WTC11 (cell line): ENCODE measurements around the gene RDH12.

Experiments
- CREM ChIP-seq: sonication (generic); formaldehyde crosslinking; IDR thresholded peaks from 2 replicates; pipeline ENCODE4 v1.8.1; 2022; ENCODE audit warnings: mild to moderate bottlenecking, missing genetic modification reagents, moderate library complexity
- JUN ChIP-seq: sonication (generic); formaldehyde crosslinking; IDR thresholded peaks from 2 replicates; pipeline ENCODE4 v1.8.0; 2023; ENCODE audit warnings: mild to moderate bottlenecking, missing genetic modification reagents
- NFE2L1 ChIP-seq: sonication (generic); formaldehyde crosslinking; IDR thresholded peaks from 2 replicates; pipeline ENCODE4 v1.8.1; 2023; ENCODE audit warnings: missing genetic modification reagents
- NR3C1 ChIP-seq: sonication (generic); formaldehyde crosslinking; conservative IDR thresholded peaks from 2 replicates; pipeline ENCODE4 v1.8.1; 2023; ENCODE audit warnings: low read depth, mild to moderate bottlenecking, missing genetic modification reagents
- TCF7 ChIP-seq: sonication (generic); formaldehyde crosslinking; IDR thresholded peaks from 2 replicates; pipeline ENCODE4 v1.8.0; 2022; ENCODE audit warnings: mild to moderate bottlenecking, low read depth, missing genetic modification reagents, moderate library complexity
- ZNF138 ChIP-seq: sonication (generic); formaldehyde crosslinking; conservative IDR thresholded peaks from 2 replicates; pipeline ENCODE4 v1.8.1; 2022; ENCODE audit warnings: mild to moderate bottlenecking, moderate library complexity, missing genetic modification reagents
- TF ChIP-seq, protein P1 (sequence below): fragments of 200-600 bp; IDR thresholded peaks from 2 replicates; pipeline ENCODE4 v1.8.0; 2022; ENCODE audit warnings: antibody characterized with exemption
- TF ChIP-seq, protein P2 (sequence below): sonication (generic); formaldehyde crosslinking; IDR thresholded peaks from 2 replicates; pipeline ENCODE4 v1.8.0; 2022; ENCODE audit warnings: mild to moderate bottlenecking, missing genetic modification reagents
- TF ChIP-seq, protein P3 (sequence below): sonication (generic); formaldehyde crosslinking; IDR thresholded peaks from 2 replicates; pipeline ENCODE4 v1.8.1; 2022; ENCODE audit warnings: low read depth, missing genetic modification reagents, borderline replicate concordance
- TF ChIP-seq, protein P4 (sequence below): sonication (generic); formaldehyde crosslinking; IDR thresholded peaks from 2 replicates; pipeline ENCODE4 v1.8.1; 2023; ENCODE audit warnings: mild to moderate bottlenecking, missing genetic modification reagents, moderate library complexity

DNA sequence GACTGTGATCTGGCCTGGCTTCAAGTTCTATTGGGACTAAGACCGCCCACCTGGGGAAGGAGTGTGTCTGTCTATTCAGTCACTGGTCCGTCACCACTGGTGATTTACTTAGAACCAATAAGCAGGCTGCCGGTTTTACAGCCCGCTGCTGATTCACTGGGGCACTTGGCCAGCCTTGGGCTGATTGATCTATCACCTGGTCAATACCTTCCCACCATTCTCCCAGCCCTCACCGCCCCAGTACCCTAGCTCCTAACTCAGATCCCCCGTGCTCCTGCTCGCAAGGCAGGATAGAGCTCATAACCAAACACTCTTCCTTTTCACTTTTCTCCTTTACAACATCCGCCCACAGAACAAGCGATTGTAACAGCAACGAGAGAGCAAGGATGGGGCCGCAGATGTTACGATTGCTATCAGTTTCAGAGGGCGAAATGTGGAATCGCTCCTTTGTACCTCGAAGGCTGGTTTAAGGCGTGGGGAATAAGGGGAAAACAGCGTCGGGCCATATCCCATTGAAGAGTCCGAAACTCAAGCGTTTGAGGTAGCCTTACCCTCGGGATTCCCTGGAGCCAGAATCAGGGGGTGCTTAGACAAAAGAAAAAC lies 6.8 kb upstream of the RDH12 start:
- TF ChIP-seq, protein P1, sequence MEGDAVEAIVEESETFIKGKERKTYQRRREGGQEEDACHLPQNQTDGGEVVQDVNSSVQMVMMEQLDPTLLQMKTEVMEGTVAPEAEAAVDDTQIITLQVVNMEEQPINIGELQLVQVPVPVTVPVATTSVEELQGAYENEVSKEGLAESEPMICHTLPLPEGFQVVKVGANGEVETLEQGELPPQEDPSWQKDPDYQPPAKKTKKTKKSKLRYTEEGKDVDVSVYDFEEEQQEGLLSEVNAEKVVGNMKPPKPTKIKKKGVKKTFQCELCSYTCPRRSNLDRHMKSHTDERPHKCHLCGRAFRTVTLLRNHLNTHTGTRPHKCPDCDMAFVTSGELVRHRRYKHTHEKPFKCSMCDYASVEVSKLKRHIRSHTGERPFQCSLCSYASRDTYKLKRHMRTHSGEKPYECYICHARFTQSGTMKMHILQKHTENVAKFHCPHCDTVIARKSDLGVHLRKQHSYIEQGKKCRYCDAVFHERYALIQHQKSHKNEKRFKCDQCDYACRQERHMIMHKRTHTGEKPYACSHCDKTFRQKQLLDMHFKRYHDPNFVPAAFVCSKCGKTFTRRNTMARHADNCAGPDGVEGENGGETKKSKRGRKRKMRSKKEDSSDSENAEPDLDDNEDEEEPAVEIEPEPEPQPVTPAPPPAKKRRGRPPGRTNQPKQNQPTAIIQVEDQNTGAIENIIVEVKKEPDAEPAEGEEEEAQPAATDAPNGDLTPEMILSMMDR: no peak
- TF ChIP-seq NFE2L1 (CRISPR knock-in tag) (peak; percentile 63; the same call in 1 of the 2 replicates), CREM (CRISPR knock-in tag) (no peak), JUN (CRISPR knock-in tag) (no peak), TCF7 (CRISPR knock-in tag) (no peak), ZNF138 (CRISPR knock-in tag) (no peak), NR3C1 (no peak)
- TF ChIP-seq, protein P2, sequence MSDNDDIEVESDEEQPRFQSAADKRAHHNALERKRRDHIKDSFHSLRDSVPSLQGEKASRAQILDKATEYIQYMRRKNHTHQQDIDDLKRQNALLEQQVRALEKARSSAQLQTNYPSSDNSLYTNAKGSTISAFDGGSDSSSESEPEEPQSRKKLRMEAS (CRISPR knock-in tag): peak; percentile 14
- TF ChIP-seq, protein P3, sequence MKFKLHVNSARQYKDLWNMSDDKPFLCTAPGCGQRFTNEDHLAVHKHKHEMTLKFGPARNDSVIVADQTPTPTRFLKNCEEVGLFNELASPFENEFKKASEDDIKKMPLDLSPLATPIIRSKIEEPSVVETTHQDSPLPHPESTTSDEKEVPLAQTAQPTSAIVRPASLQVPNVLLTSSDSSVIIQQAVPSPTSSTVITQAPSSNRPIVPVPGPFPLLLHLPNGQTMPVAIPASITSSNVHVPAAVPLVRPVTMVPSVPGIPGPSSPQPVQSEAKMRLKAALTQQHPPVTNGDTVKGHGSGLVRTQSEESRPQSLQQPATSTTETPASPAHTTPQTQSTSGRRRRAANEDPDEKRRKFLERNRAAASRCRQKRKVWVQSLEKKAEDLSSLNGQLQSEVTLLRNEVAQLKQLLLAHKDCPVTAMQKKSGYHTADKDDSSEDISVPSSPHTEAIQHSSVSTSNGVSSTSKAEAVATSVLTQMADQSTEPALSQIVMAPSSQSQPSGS (CRISPR knock-in tag): no peak
- TF ChIP-seq, protein P4, sequence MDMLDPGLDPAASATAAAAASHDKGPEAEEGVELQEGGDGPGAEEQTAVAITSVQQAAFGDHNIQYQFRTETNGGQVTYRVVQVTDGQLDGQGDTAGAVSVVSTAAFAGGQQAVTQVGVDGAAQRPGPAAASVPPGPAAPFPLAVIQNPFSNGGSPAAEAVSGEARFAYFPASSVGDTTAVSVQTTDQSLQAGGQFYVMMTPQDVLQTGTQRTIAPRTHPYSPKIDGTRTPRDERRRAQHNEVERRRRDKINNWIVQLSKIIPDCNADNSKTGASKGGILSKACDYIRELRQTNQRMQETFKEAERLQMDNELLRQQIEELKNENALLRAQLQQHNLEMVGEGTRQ: no peak
